ENCODE results near the gene FOXO4.

The FOXO4 gene

DNA sequence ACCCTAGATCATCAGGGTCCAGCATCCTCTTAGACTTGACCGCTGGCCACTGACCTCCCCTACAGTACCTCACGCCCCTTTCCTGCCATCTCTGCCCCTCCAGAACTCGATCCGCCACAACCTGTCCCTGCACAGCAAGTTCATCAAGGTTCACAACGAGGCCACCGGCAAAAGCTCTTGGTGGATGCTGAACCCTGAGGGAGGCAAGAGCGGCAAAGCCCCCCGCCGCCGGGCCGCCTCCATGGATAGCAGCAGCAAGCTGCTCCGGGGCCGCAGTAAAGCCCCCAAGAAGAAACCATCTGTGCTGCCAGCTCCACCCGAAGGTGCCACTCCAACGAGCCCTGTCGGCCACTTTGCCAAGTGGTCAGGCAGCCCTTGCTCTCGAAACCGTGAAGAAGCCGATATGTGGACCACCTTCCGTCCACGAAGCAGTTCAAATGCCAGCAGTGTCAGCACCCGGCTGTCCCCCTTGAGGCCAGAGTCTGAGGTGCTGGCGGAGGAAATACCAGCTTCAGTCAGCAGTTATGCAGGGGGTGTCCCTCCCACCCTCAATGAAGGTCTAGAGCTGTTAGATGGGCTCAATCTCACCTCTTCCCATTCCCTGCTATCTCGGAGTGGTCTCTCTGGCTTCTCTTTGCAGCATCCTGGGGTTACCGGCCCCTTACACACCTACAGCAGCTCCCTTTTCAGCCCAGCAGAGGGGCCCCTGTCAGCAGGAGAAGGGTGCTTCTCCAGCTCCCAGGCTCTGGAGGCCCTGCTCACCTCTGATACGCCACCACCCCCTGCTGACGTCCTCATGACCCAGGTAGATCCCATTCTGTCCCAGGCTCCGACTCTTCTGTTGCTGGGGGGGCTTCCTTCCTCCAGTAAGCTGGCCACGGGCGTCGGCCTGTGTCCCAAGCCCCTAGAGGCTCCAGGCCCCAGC lies 5.2 kb downstream of the FOXO4 start:
- DNase-seq (ENCODE audit: low spot score): no peak

DNA sequence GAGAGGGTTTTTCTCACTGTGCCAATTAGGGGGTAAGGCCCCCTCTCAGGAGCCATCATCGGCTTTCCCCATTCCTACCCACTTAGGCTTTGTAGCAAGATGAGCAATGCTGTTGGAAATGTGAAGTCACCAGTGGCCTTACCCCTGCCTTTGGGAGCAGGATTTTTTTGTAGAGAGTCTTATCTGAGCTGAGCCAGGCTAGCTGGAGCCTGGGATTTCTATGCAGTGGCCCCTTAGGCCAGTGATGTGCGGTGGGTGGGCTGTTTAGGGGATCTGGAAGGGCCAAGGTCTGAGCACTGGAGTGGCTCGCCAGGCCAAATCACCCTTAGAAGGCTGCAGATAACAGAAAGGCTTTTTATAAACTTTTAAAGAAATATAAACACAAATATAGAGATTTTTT lies 6.6 kb downstream of the FOXO4 start:
- no peak for DNase-seq (ENCODE audit: low spot score)

DNA sequence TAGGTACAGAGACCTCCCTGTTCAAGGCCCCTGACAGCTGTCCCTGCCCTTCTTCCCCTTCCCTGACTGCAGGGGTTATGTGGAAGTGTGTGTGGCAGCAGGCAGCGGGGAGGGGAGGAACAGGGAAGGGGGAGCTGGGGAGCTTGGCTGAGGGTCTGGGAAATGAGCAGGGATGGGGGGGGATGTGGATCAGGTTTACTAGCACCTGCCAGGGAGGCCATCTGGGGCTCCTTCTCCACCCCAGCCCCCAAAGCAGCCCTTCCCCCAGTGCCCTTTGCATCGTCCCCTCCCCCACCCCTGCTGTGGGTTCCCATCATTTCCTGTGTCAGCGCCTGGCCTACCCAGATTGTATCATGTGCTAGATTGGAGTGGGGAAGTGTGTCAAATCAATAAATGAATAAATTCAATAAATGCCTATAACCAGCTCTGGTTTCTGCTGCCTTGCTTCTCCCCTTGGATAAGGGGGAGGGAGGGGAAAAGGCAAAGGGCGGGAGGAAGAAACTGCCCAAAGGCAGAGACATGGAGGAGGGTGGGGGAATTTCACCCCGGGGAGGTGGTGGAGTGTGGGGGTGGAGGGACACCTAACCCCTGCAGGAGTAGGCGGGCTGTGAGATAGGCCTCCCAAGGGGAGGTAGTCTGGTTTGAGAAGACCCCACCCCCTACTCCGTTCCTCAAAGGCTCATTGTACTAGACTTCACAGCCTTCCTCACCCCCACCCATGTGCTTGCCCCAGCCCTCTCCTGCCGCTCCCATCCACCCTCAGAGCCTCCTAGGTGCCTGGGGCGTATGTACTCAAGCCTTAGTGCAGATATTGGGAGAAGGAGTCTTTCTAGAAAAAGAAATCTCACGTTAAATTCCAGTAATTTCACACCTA lies 7.7 kb downstream of the FOXO4 start:
- peak; percentile 65 for DNase-seq (ENCODE audit: low spot score)

DNA sequence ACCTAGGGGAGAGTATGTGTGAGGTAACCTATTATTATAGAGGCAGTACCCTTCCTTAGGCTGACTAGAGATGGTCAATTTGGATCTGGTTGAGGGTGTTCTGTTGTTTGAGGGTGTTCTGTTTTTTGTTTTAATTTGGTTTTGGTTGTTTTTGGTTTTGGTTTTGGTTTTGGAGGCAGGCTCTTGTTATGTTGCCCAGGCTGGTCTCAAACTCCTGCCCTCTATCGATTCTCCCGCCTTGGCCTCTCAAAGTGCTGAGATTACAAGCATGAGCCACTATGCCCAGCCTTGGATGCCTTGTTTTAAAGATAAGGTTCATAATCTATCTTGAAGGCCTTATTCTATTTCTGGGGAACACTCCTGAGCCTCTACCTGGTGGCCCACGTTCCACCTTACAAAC lies 10.0 kb downstream of the FOXO4 start:
- no peak for DNase-seq (ENCODE audit: low spot score)

DNA sequence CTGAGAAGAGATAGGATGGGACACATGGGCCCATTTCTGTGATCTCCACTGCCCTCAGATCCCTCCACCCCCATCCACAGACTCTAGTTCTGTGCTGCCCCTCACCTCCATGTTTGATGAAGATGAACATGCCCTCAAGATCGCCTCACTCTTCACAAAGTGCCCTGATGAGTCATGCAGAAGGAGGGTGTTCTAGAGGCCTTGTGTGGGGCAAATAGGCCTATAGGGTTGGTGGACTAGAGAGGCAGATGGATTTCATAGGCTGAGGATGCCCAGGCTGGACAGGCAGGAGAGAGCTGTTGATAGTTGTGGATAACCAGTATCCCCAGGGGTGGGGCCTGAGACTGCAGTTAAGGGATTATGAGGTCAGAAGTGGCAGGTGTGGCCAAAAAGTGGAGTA lies 10.8 kb downstream of the FOXO4 start, which contains the start of gene CXorf65:
TSS of gene CXorf65 (minus strand) at position 314 of the 400 bp plus-strand sequence. CDS start at position 130, 184 bp downstream.
- DNase-seq (ENCODE audit: low spot score): peak; percentile 23

DNA sequence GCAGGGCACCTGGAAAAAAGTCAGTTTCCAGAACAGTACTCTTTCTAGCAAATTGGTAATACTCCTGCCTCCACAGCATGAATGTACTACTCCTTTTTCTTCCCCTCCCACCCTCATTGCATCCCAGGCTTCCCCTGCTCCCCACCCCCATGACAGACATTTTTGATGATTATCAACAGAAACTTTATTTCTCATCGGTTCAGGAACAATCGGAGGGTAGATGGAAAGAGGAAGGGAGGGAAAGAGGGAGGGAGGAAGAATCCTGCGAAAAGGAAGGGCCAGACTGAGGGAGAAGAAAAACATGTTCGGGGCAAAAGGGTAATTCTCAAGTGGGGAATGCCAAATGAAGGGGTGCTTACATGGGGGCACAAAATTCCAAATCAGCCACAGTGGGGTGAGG lies 11.6 kb downstream of the FOXO4 start:
- no peak for DNase-seq (ENCODE audit: low spot score)

DNA sequence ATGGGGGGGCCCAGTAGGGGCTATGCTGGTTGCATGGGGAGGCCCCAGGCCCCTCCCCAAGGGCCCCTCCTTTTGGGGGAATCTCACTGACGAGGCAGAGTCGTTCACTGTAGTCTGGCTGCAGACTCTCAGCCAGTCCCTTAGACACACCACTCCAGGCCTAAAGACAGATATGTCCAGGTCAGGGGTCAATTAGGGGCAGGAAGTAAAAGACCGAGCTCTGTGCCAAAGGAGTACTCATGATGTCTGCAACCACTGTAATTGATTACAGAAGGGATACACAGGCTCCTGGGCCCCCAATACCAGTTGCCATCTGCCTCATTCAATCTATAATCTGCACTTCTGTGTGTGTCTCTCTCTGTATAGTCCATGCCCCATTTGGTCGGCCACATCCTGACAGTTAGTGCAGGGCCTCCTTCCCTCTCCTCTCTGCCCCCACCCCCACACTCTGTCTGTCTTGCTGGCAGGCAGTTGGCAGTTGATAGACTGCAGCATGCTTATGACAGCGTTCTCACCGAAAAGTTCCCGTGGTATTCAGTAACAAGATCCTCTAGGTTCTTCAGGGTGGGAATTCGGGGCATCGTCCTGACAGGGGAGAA lies 12.2 kb downstream of the FOXO4 start:
- peak; percentile 52 for DNase-seq (ENCODE audit: low spot score)

DNA sequence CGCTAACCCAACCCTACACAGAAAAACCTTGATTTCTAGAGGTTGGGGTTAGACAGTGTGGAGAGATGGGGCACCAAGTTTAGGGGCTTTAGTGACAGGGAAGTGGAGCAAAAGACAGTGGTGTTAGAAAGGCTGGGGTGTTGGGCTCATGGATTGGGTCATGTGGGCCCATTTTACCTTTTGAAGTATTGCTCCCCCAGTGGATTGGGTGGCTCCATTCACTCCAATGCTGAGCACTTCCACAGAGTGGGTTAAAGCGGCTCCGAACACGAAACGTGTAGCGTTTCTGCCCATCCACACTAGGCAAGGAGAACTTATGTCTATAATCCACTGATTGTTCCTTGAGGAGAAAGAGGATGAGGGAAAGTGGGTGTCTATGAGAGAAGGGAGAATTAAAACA lies 13.4 kb downstream of the FOXO4 start:
- DNase-seq (ENCODE audit: low spot score): no peak

DNA sequence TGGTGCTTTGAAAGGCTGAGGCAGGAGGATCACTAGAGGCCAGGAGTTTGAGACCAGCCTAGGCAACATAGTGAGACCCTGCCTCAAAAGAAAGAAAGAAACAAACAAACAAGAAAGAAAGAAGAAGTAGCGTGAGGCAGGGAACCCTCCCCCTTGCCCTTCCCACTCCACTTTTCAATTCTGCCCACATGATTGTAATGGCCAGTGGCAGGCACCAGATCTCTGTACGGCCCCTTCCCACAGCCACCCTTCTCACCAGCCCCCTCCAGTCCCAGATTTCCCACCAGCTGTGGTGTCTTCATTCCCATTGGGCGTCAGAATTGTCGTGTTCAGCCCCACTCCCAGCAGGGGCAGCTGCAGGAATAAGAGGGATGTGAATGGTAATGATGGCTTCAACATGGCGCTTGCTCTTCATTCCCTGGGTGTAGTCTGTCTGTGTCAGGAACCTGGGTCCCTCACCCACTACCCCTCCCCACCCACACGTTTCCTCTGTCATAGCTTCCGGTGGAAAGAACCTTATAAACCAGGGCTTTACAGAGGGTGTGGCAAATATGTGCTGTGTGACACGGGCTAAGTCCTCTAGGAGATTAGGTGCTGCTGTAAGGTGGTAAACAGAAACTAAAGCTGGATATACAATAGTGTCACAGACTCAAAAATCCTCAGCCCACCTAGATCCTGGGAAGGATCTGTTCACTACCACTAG lies 15.6 kb downstream of the FOXO4 start, which contains the start of gene IL2RG:
TSS of gene IL2RG (minus strand) at position 437 of the 703 bp plus-strand sequence. CDS start at position 399, 38 bp downstream.
- peak; percentile 89 for DNase-seq (ENCODE audit: low spot score)

DNA sequence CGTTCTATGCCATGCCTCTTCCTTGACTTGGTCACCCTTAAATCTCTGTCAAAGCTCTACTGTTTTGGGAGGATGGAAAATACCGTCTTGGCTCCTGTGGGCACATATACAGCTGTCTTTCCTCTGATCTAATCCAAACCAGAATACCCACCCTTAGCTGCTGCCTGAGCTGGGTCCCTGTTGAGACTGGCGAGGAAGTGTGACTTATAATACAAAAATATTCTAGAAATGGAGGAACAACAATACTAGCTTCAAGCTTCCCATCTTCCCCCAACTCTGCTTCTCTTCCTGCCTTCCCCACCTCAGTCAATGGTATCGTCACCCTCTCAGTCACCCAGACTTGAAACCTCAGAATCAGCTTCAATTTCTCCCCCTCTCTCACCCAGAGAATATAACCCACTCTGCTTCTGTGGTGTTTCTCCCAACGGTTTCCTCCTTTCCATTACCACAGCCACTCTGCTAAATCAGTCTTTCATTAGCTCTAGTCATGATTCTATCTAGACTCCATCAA lies 16.3 kb downstream of the FOXO4 start:
- peak; percentile 40 for DNase-seq (ENCODE audit: low spot score)

DNA sequence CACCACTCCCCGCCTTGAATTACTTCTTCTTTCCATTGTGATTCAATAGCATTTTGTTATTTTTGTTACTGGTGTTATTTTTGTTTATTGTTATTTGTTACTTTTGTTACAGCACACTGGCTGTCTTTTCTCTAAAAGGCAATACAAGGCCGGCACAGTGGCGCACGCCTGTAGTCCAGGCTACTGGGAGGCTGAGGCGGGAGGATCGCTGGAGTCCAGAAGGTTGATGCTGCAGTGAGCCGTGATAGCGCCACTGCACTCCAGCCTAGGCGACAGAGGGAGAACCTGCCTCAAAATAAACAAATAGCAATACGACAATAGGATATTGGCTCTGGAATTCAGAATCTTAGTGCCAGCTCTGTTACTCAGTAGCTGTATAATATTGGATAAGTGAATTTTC lies 21.7 kb downstream of the FOXO4 start:
- DNase-seq (ENCODE audit: low spot score): no peak

DNA sequence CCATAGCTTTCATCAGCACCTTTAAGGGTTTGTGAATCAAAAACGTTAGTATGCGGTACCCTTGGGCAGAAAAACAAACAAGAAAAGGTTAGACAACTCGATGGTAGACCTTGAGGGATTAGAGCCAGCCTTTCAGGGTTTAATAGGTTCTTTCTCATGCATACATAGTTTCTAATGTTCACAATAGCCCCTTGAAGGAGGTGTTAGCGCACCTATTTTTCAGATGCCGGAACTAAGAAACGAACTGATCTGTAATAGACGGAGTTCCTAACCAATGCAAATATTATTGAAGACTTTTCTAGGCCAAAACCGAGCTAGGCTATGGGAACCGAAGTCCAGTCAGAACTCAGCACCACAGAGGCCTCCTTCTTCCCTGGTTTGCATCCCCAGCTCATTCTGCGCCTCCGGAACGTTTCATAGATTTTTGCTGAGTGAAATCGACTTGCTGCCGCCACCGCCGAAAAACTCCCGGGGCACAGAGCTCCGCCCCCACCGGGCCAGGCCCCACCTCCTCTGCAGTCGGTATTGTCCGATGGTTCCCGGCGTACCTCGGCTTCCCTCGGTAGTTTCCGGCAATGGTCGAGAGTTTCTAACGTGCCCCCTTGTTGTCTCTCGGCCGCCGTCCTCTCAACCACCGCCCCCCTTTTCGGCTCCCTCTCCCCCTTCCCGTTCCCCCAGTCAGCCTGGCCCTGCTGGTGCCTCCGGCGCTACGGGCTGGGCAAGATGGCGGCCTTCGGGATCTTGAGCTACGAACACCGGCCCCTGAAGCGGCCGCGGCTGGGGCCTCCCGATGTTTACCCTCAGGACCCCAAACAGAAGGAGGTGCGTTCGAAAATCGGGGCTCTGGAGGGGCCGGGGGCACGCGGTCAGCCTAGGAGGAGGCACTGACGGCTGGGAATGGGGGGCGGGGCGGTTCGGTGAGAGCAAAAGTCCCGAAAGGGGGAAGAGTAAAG lies 22.7 kb downstream of the FOXO4 start, which contains the start of gene MED12:
TSS of gene MED12 (plus strand) at position 565 of the 953 bp plus-strand sequence. CDS start at position 724, 159 bp downstream.
- DNase-seq (ENCODE audit: low spot score): peak; percentile 76

DNA sequence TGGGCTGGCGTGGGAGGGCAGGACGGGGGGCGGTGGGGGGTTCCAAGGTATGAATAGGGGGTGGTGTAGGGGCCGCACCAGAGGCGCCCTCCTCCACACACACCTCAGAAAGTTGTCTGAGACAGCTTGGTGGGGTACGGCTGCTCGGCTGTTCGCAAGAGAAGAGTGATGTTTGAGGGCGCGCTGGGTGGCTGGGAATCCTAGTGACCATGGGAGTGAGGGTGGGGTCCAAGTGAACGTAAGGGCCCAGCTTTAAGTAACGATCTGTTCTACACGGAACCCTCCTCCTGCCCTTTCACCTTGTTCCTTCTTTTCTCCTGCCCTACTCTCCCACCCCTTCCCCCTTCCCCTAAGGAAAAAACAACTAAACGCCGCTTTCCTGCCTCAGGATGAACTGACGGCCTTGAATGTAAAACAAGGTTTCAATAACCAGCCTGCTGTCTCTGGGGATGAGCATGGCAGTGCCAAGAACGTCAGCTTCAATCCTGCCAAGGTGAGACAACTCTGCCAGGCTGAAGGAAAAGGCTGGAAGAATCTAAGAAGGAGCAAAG lies 23.4 kb downstream of the FOXO4 start:
- DNase-seq (ENCODE audit: low spot score): no peak

DNA sequence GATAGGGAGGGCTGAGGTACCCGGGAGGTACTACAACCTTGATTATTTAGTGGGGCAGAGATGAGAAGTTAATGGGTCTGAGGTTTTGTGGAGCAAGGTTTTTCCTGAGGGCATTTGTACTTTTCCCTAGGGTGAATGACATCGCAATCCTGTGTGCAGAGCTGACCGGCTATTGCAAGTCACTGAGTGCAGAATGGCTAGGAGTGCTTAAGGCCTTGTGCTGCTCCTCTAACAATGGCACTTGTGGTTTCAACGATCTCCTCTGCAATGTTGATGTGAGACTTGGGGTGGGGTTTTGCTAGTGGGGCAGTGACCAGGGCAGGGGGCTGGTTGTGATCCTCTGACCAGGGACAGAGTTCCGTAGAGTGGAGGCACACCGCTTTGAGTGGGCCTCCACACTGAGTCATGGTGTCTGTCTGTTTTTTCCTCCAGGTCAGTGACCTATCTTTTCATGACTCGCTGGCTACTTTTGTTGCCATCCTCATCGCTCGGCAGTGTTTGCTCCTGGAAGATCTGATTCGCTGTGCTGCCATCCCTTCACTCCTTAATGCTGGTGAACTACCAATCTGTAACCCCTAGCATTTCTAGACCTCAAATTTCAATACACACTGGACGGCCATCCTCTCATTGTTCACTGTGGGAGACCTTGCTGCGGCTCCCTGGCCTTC lies 32.6 kb downstream of the FOXO4 start:
- DNase-seq (ENCODE audit: low spot score): no peak

DNA sequence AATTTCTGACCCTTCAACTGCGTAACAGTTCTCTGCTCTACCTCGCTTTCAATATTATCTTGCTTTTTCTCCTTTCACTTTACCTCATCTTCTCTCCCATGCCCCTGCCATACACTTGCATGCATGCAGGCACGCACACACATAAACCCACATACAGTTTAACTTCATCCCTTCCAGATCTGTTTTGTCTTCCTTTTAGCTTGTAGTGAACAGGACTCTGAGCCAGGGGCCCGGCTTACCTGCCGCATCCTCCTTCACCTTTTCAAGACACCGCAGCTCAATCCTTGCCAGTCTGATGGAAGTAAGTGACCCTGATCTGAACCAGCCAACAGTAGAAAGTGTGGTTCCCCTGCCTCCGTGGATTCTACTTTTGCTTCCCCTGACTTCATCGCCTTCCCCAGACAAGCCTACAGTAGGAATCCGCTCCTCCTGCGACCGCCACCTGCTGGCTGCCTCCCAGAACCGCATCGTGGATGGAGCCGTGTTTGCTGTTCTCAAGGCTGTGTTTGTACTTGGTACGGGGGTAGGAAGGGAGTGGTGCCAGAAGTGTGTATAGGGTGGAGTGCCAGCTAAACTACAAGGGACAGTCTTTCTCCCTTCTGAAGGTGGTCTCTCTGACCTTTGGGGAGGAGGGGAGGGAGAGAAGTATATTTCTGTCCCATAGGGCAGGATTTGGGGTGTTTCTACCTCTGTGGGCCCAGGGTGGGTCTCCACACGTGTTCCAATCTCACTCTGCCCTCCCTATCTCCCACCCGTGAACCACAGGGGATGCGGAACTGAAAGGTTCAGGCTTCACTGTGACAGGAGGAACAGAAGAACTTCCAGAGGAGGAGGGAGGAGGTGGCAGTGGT lies 33.5 kb downstream of the FOXO4 start:
- DNase-seq (ENCODE audit: low spot score): peak; percentile 74

DNA sequence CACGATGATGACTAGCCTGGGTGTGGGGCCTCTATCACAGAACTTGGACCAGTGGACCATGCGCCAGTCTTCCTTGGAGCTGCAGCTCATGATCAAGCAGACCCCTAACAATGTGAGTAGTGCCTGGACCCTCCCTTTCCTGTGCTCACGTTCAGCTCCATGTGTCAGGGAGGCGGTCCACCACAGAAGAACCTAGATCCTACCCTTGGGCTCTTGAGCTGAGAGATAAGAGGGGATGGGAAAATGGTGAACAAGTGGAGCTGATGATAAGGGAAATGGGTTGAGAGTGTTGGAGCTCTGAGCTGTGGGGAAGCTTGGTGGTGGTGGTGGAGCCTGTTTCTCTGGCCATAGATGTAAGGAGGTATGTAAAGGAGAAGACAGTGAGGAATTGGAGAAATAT lies 35.9 kb downstream of the FOXO4 start:
- no peak for DNase-seq (ENCODE audit: low spot score)

DNA sequence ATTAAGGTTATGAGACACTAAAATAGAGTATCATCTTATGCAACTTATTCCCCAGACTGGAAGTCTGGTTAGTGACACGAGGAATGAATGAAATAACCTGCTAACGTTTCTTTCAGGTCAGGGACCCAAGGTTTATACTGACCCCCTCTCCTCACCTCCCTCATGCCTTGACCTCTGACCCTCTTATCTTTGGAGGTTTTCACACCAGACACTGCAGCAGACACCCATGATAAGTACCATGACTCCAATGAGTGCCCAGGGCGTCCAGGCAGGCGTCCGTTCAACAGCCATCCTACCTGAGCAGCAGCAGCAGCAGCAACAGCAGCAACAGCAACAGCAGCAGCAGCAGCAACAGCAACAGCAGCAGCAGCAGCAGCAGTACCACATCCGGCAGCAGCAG lies 44.8 kb downstream of the FOXO4 start:
- no peak for DNase-seq (ENCODE audit: low spot score)

DNA sequence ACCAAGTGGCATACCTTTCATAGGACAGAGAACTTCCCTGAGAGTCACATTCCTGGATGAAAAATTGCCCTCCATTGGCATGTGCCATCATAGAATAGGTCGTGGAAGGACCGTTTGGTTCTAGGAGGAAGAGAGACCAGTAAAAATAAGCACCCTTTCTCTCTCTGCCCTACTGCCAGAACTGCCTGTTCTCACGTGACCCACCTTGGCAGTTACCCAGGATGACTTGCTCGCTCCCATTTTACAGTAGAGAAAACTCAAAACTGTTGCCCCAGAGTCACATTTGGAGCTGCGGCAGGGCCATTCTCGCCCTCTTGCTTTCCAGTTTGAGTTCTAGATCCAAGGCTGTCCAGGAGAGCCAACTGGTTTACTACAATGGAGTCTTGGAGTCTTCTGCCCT lies 47.9 kb downstream of the FOXO4 start:
- no peak for DNase-seq (ENCODE audit: low spot score)

Data from CD4-positive, alpha-beta T cell treated with Interleukin-6 at 100 ng/mL for 8 hours (primary cell).